ENCODE measurements around the gene ST7L. TPM values are rescaled to one million over a fixed set of nuclear protein-coding genes. Genes with fewer than 3 reads are reported as not detected.

Gene ST7L
- total and polyA plus RNA-seq, 4 donors = 8.4 to 36.1 (median 17.2) TPM

DNA sequence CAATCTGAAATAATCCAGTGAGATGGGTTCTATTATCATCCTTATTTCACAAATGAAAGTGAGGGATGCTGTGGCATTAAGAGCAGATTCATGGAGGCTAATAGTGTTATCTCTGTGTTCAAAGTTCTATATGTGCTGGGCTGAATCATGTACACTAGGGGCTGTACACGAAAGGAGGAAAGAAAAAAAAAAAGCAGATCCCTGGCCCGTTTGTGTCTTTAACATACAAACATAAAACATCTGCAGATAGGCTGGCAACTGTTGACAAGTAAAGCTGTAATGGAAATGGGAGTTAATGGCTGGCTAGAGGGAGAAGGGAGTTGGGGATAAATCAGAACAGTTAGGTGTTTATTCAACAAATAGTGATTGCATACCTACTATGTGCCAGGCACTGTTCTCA, 107.0 kb downstream of the ST7L start:
- ATAC-seq (ENCODE audit: insufficient read depth, low FRiP score) = no peak
- TF ChIP-seq, protein P1, sequence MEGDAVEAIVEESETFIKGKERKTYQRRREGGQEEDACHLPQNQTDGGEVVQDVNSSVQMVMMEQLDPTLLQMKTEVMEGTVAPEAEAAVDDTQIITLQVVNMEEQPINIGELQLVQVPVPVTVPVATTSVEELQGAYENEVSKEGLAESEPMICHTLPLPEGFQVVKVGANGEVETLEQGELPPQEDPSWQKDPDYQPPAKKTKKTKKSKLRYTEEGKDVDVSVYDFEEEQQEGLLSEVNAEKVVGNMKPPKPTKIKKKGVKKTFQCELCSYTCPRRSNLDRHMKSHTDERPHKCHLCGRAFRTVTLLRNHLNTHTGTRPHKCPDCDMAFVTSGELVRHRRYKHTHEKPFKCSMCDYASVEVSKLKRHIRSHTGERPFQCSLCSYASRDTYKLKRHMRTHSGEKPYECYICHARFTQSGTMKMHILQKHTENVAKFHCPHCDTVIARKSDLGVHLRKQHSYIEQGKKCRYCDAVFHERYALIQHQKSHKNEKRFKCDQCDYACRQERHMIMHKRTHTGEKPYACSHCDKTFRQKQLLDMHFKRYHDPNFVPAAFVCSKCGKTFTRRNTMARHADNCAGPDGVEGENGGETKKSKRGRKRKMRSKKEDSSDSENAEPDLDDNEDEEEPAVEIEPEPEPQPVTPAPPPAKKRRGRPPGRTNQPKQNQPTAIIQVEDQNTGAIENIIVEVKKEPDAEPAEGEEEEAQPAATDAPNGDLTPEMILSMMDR (IDR thresholded peaks at IDR 0.05; ENCODE audit: control extremely low read depth, extremely low read depth) = no peak
- Histone ChIP-seq H3K9ac (ENCODE audit: insufficient read depth in 1 of 2, low read length in 2 of 2) (no peak overlapping the region), H3K36me3 (ENCODE audit: control insufficient read depth in 4 of 4, insufficient read depth in 4 of 4, low read length in 4 of 4) (peaks cover 0 to 2% (median 0%) of the 10 kb centered on the region in 4 donors), H3K27ac (ENCODE audit: low read depth in 1 of 2, low read length in 1 of 2) (no peak overlapping the region), H3K4me3 (no peak overlapping the region), H3K4me1 (ENCODE audit: control insufficient read depth in 5 of 5, insufficient read depth in 5 of 5, low read length in 5 of 5) (peaks cover 0 to 20% (median 11%) of the 10 kb centered on the region in 5 donors), H3K9me3 (ENCODE audit: control insufficient read depth in 4 of 4, insufficient read depth in 3 of 4, low read length in 3 of 4) (no peaks in the 10 kb centered on the region), H3K27me3 (ENCODE audit: control insufficient read depth in 3 of 3, insufficient read depth in 3 of 3, low read length in 2 of 3) (peaks cover 0 to 43% (median 23%) of the 10 kb centered on the region in 3 donors)
- peak in 1 of 3 donors; percentile 12 for DNase-seq
- 36 to 59% methylated on average over 2 of the region's 2 CpGs for WGBS, 2 donors

DNA sequence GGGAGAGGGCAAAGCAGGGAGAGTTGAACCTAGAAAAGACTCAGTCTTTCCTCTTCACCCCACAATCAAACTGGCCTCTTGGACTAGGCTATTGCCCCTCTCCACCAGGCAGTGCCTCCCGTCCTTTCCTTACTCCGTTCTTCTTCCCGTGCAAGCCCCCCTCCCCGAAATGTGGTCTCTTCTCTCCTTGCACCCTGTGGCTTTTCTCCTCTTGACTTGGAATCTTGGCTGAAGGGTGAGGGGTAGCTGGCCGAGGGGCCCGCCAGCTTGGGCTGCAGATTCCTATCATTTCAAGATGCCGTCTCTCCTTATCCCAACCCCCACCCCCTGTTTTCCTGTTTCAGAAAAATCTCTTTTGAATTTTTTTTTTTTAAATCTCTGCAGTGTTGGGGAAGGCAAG, 108.6 kb downstream of the ST7L start:
- DNase-seq (no peak), ATAC-seq (ENCODE audit: insufficient read depth, low FRiP score) (no peak)
- peaks cover 0 to 25% (median 11%) of the 10 kb centered on the region in 5 donors for H3K4me1 ChIP-seq (ENCODE audit: control insufficient read depth in 5 of 5, insufficient read depth in 5 of 5, low read length in 5 of 5)
- H3K27ac ChIP-seq (ENCODE audit: low read depth in 1 of 2, low read length in 1 of 2) = no peak overlapping the region
- H3K36me3 ChIP-seq (ENCODE audit: control insufficient read depth in 4 of 4, insufficient read depth in 4 of 4, low read length in 4 of 4) = no peaks in the 10 kb centered on the region
- no peaks in the 10 kb centered on the region for H3K9me3 ChIP-seq (ENCODE audit: control insufficient read depth in 4 of 4, insufficient read depth in 3 of 4, low read length in 3 of 4)
- H3K27me3 ChIP-seq (ENCODE audit: control insufficient read depth in 3 of 3, insufficient read depth in 3 of 3, low read length in 2 of 3) = peaks cover 0 to 43% (median 23%) of the 10 kb centered on the region in 3 donors
- no peak overlapping the region for H3K9ac ChIP-seq (ENCODE audit: insufficient read depth in 1 of 2, low read length in 2 of 2)
- 77 to 85% methylated on average over 7 of the region's 7 CpGs for WGBS, 2 donors
- no peak overlapping the region for H3K4me3 ChIP-seq
- TF ChIP-seq, protein P1 (IDR thresholded peaks at IDR 0.05; ENCODE audit: control extremely low read depth, extremely low read depth) = no peak

DNA sequence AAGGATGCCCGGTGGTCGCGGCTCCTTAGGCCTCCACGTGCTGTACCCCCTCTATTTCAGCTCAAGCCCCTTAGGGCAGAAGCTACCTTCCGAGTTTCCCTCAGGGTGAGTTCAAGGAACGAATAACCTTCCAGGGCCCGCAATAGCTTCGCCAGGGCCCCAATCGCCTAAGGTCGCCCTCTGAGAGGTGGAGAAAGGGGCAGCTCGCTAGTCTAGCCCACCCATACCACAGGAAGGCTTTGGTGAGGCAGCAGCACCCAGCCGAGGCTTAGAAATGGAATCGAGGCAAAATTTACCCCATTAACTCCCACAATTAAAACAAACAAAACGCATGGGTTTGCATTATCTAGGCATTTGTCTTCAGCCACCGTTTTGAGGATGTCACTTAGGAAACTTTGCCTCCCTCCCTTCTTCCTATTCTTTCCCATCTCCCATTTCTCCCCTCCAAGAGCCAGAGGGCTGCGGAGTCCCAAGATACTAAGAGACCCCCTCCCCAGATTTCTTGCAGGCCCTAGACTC, 109.2 kb downstream of the ST7L start:
- H3K9ac ChIP-seq (ENCODE audit: insufficient read depth in 1 of 2, low read length in 2 of 2) = no peak overlapping the region
- ATAC-seq (ENCODE audit: insufficient read depth, low FRiP score) = no peak
- TF ChIP-seq, protein P1 (IDR thresholded peaks at IDR 0.05; ENCODE audit: control extremely low read depth, extremely low read depth) = no peak

More for the DNA sequence above, 109.2 kb downstream of the ST7L start:
- Histone ChIP-seq H3K36me3 (ENCODE audit: control insufficient read depth in 4 of 4, insufficient read depth in 4 of 4, low read length in 4 of 4) (no peaks in the 10 kb centered on the region), H3K4me3 (no peak overlapping the region), H3K4me1 (ENCODE audit: control insufficient read depth in 5 of 5, insufficient read depth in 5 of 5, low read length in 5 of 5) (peaks cover 0 to 30% (median 11%) of the 10 kb centered on the region in 5 donors), H3K27me3 (ENCODE audit: control insufficient read depth in 3 of 3, insufficient read depth in 3 of 3, low read length in 2 of 3) (peaks cover 0 to 43% (median 23%) of the 10 kb centered on the region in 3 donors), H3K9me3 (ENCODE audit: control insufficient read depth in 4 of 4, insufficient read depth in 3 of 4, low read length in 3 of 4) (no peaks in the 10 kb centered on the region), H3K27ac (ENCODE audit: low read depth in 1 of 2, low read length in 1 of 2) (no peak overlapping the region)
- DNase-seq = no peak
- 52 to 62% methylated on average over 16 of the region's 16 CpGs for WGBS, 2 donors

Measured in lung (tissue), 12 donors.